Measurements from ENCODE around the gene RABGEF1. TPM values are rescaled to one million over a fixed set of nuclear protein-coding genes. Genes with fewer than 3 reads are reported as not detected.
"Not testable (repeated sequence)": the region's sequence is repeated elsewhere in the genome, so short reads cannot be mapped to it uniquely, and the experiment has no call there.

Gene RABGEF1
- polyA plus RNA-seq, 4 donors, result 9.7 to 22.3 (median 11.8) TPM

- peaks cover 0 to 18% (median 0%) of the 10 kb centered on the region in 3 donors for H3K36me3 ChIP-seq (ENCODE audit: control insufficient read depth in 3 of 3, insufficient read depth in 2 of 3, low read depth in 1 of 3, low read length in 3 of 3)
- H3K4me3 ChIP-seq (ENCODE audit: low read depth in 1 of 3, low read length in 3 of 3), result no peak overlapping the region
- H3K9me3 ChIP-seq (ENCODE audit: control insufficient read depth in 2 of 2, insufficient read depth in 1 of 2, low read depth in 1 of 2, low read length in 1 of 2), result no peaks in the 10 kb centered on the region
- FAIRE-seq (no peak), DNase-seq (no peak)
- WGBS, 3 donors, result 89 to 92% (median 92%) methylated on average over 2 of the region's 2 CpGs
- no peaks in the 10 kb centered on the region for H3K4me1 ChIP-seq (ENCODE audit: control insufficient read depth in 3 of 3, insufficient read depth in 2 of 3, low read depth in 1 of 3, low read length in 2 of 3)
- H3K27me3 ChIP-seq (ENCODE audit: control insufficient read depth in 3 of 3, insufficient read depth in 3 of 3, low read length in 3 of 3), result no peaks in the 10 kb centered on the region
- H3K27ac ChIP-seq (ENCODE audit: low read depth in 1 of 3, low read length in 2 of 3), result no peak overlapping the region
These were observed 6.9 kb downstream of the RABGEF1 start for GRCh38 chr7:66747385-66747784.

DNA sequence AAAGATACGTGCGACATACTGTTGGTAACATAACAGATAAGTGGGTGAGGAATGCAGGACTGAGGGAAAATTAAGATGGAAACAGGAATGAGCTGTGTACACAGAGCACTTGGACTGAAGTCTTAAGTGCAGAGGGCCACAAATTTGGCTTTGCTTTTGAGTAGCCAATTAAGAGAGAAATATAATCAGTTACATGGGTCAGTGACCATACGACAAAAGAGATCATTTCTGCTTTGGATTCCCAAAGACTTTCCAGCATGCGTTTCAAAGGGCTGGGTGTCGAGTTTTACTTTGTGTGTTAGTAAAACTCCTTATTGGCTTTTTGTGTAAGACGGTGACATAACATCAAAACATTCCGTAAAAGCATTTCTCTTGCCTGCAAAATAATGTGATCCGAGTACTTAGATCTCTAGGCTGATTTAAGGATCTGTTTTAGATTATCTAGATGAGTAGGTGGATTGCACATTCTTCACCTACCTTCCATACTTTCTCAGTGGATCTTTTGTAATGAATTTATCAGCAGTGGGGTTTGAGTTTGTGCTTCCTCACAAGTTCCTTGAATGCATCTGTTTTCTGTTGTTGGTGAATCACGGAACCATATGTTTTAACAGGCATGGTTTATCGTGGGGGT lies 7.5 kb downstream of the RABGEF1 start:
- FAIRE-seq, result no peak
- Histone ChIP-seq H3K27ac (ENCODE audit: low read depth in 1 of 3, low read length in 2 of 3) (no peak overlapping the region), H3K9me3 (ENCODE audit: control insufficient read depth in 2 of 2, insufficient read depth in 1 of 2, low read depth in 1 of 2, low read length in 1 of 2) (no peaks in the 10 kb centered on the region), H3K4me3 (ENCODE audit: low read depth in 1 of 3, low read length in 3 of 3) (no peak overlapping the region), H3K36me3 (ENCODE audit: control insufficient read depth in 3 of 3, insufficient read depth in 2 of 3, low read depth in 1 of 3, low read length in 3 of 3) (peaks cover 0 to 13% (median 0%) of the 10 kb centered on the region in 3 donors), H3K4me1 (ENCODE audit: control insufficient read depth in 3 of 3, insufficient read depth in 2 of 3, low read depth in 1 of 3, low read length in 2 of 3) (no peaks in the 10 kb centered on the region), H3K27me3 (ENCODE audit: control insufficient read depth in 3 of 3, insufficient read depth in 3 of 3, low read length in 3 of 3) (no peaks in the 10 kb centered on the region)
- WGBS, 3 donors, result 78 to 93% (median 90%) methylated on average over 10 of the region's 10 CpGs
- DNase-seq, result no peak

DNA sequence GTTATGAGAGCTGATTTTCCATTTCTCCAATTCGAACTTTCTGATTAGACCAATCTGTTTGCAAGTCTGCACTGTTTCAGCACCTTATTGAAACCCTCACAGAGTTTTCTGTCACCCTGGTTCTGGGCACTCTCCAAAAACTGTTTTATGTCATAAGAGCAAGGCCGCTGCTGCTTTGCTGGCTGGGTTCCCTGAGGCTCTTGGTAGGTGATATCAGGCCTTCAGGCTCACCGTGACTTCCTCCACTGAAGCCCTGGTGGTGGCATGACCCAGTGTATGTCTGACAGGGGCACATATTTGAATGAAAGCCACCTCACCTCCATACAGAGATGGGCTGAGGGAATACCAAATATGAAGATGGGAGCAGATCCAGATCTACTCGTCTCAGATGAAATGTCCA lies 8.3 kb downstream of the RABGEF1 start:
- no peaks in the 10 kb centered on the region for H3K27me3 ChIP-seq (ENCODE audit: control insufficient read depth in 3 of 3, insufficient read depth in 3 of 3, low read length in 3 of 3)
- no peak overlapping the region for H3K27ac ChIP-seq (ENCODE audit: low read depth in 1 of 3, low read length in 2 of 3)
- H3K36me3 ChIP-seq (ENCODE audit: control insufficient read depth in 3 of 3, insufficient read depth in 2 of 3, low read depth in 1 of 3, low read length in 3 of 3), result peaks cover 0 to 12% (median 0%) of the 10 kb centered on the region in 3 donors
- no peaks in the 10 kb centered on the region for H3K9me3 ChIP-seq (ENCODE audit: control insufficient read depth in 2 of 2, insufficient read depth in 1 of 2, low read depth in 1 of 2, low read length in 1 of 2)
- no peak for DNase-seq
- WGBS, 3 donors, result 65 to 80% (median 75%) methylated on average over 4 of the region's 4 CpGs
- H3K4me1 ChIP-seq (ENCODE audit: control insufficient read depth in 3 of 3, insufficient read depth in 2 of 3, low read depth in 1 of 3, low read length in 2 of 3), result no peaks in the 10 kb centered on the region
- no peak for FAIRE-seq
- H3K4me3 ChIP-seq (ENCODE audit: low read depth in 1 of 3, low read length in 3 of 3), result no peak overlapping the region

DNA sequence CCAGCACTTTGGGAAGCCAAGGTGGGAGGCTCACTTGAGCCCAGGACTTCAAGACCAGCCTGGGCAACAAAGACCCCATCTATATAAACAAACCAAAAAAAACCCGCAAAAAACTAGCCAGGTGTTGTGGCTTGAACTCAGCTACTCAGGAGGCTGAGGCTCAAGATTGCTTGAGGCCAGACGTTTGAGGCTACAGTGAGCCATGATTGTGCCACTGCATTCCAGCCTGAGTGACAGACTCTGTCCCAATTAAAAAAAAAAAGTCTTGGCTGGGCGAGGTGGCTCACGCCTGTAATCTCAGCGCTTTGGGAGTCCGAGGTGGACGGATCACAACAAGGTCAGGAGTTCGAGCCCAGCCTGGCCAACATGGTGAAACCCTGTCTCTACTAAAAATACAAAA lies 11.4 kb downstream of the RABGEF1 start:
- no peaks in the 10 kb centered on the region for H3K4me1 ChIP-seq (ENCODE audit: control insufficient read depth in 3 of 3, insufficient read depth in 2 of 3, low read depth in 1 of 3, low read length in 2 of 3)
- no peaks in the 10 kb centered on the region for H3K9me3 ChIP-seq (ENCODE audit: control insufficient read depth in 2 of 2, insufficient read depth in 1 of 2, low read depth in 1 of 2, low read length in 1 of 2)
- H3K27ac ChIP-seq (ENCODE audit: low read depth in 1 of 3, low read length in 2 of 3), result no peak overlapping the region
- no peaks in the 10 kb centered on the region for H3K27me3 ChIP-seq (ENCODE audit: control insufficient read depth in 3 of 3, insufficient read depth in 3 of 3, low read length in 3 of 3)
- 90 to 95% (median 94%) methylated on average over 8 of the region's 8 CpGs for WGBS, 3 donors
- H3K36me3 ChIP-seq (ENCODE audit: control insufficient read depth in 3 of 3, insufficient read depth in 2 of 3, low read depth in 1 of 3, low read length in 3 of 3), result peaks cover 0 to 6% (median 0%) of the 10 kb centered on the region in 3 donors
- DNase-seq, result no peak
- no peak for FAIRE-seq
- no peak overlapping the region for H3K4me3 ChIP-seq (ENCODE audit: low read depth in 1 of 3, low read length in 3 of 3)

GRCh38 chr7:66754541-66754940 lies 14.0 kb downstream of the RABGEF1 start:
- H3K4me1 ChIP-seq (ENCODE audit: control insufficient read depth in 3 of 3, insufficient read depth in 2 of 3, low read depth in 1 of 3, low read length in 2 of 3), result no peaks in the 10 kb centered on the region
- H3K4me3 ChIP-seq (ENCODE audit: low read depth in 1 of 3, low read length in 3 of 3), result no peak overlapping the region
- H3K9me3 ChIP-seq (ENCODE audit: control insufficient read depth in 2 of 2, insufficient read depth in 1 of 2, low read depth in 1 of 2, low read length in 1 of 2), result no peaks in the 10 kb centered on the region
- no peak overlapping the region for H3K27ac ChIP-seq (ENCODE audit: low read depth in 1 of 3, low read length in 2 of 3)
- no peaks in the 10 kb centered on the region for H3K27me3 ChIP-seq (ENCODE audit: control insufficient read depth in 3 of 3, insufficient read depth in 3 of 3, low read length in 3 of 3)
- peaks cover 0 to 3% (median 0%) of the 10 kb centered on the region in 3 donors for H3K36me3 ChIP-seq (ENCODE audit: control insufficient read depth in 3 of 3, insufficient read depth in 2 of 3, low read depth in 1 of 3, low read length in 3 of 3)
- DNase-seq (no peak), FAIRE-seq (no peak)
- 88 to 98% (median 89%) methylated on average over 4 of the region's 4 CpGs for WGBS, 3 donors

DNA sequence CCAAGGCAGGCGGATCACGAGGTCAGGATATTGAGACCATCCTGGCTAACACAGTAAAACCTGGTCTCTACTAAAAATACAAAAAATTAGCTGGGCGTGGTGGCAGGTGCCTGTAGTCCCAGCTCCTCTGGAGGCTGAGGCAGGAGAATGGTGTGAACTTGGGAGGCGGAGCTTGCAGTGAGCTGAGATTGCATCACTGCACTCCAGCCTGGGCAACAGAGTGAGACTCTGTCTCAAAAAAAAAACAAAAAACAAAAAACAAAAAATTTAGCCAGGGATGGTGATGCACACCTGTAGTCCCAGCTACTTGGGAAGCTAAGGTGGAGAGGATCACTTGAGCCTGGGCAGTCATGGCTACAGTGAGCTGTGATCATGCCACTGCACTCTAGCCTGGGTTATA lies 14.5 kb downstream of the RABGEF1 start:
- not testable (repeated sequence) for H3K27ac ChIP-seq (ENCODE audit: low read depth in 1 of 3, low read length in 2 of 3); FAIRE-seq; H3K4me1 ChIP-seq (ENCODE audit: control insufficient read depth in 3 of 3, insufficient read depth in 2 of 3, low read depth in 1 of 3, low read length in 2 of 3); H3K4me3 ChIP-seq (ENCODE audit: low read depth in 1 of 3, low read length in 3 of 3); DNase-seq; H3K36me3 ChIP-seq (ENCODE audit: control insufficient read depth in 3 of 3, insufficient read depth in 2 of 3, low read depth in 1 of 3, low read length in 3 of 3); H3K27me3 ChIP-seq (ENCODE audit: control insufficient read depth in 3 of 3, insufficient read depth in 3 of 3, low read length in 3 of 3); H3K9me3 ChIP-seq (ENCODE audit: control insufficient read depth in 2 of 2, insufficient read depth in 1 of 2, low read depth in 1 of 2, low read length in 1 of 2)
- 95 to 96% (median 95%) methylated on average over 4 of the region's 4 CpGs for WGBS, 3 donors

DNA sequence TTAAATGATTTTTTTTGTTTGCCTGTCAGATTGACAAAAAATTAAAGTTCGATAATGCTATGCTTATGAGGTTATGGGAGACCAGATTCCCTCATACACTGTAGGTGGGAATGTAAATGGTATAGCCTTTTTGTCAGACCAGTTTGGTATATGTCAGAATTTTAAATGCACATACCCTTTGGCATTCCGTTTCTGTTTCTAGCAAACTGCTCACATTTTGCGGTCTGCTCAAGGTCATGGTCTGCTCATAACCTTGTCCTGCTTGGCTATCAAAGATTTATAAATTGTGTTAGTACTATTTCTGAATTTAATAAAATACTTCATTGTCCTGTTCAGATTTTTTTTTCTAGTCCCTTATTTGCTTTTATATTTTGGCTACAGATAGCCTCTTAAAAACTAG lies 15.7 kb downstream of the RABGEF1 start:
- not testable (repeated sequence) for FAIRE-seq; H3K4me3 ChIP-seq (ENCODE audit: low read depth in 1 of 3, low read length in 3 of 3); H3K4me1 ChIP-seq (ENCODE audit: control insufficient read depth in 3 of 3, insufficient read depth in 2 of 3, low read depth in 1 of 3, low read length in 2 of 3); H3K27ac ChIP-seq (ENCODE audit: low read depth in 1 of 3, low read length in 2 of 3); H3K27me3 ChIP-seq (ENCODE audit: control insufficient read depth in 3 of 3, insufficient read depth in 3 of 3, low read length in 3 of 3); DNase-seq; H3K36me3 ChIP-seq (ENCODE audit: control insufficient read depth in 3 of 3, insufficient read depth in 2 of 3, low read depth in 1 of 3, low read length in 3 of 3); H3K9me3 ChIP-seq (ENCODE audit: control insufficient read depth in 2 of 2, insufficient read depth in 1 of 2, low read depth in 1 of 2, low read length in 1 of 2)
- 82 to 96% (median 83%) methylated on average over 2 of the region's 3 CpGs for WGBS, 3 donors

DNA sequence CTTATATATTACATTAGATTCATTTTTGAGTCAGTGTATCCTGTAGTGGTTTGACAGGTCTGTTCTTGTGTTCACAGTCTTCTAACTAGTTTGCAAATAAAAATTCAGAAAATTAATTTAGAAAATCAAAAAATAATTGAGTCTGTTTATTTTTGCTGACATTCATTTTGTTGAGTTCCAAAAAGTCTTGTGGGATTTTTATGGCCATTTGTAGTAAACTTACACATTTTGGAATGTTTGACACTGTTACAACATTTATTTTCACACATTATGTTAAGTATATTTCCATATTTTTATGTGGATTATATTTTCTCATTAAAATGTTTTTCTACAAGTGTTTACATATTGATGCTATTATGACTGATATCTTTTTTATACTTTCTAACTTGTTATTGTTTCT lies 16.4 kb downstream of the RABGEF1 start:
- no peaks in the 10 kb centered on the region for H3K27me3 ChIP-seq (ENCODE audit: control insufficient read depth in 3 of 3, insufficient read depth in 3 of 3, low read length in 3 of 3)
- FAIRE-seq, result no peak
- no peaks in the 10 kb centered on the region for H3K4me1 ChIP-seq (ENCODE audit: control insufficient read depth in 3 of 3, insufficient read depth in 2 of 3, low read depth in 1 of 3, low read length in 2 of 3)
- H3K4me3 ChIP-seq (ENCODE audit: low read depth in 1 of 3, low read length in 3 of 3), result no peak overlapping the region
- H3K27ac ChIP-seq (ENCODE audit: low read depth in 1 of 3, low read length in 2 of 3), result no peak overlapping the region
- DNase-seq, result no peak
- H3K9me3 ChIP-seq (ENCODE audit: control insufficient read depth in 2 of 2, insufficient read depth in 1 of 2, low read depth in 1 of 2, low read length in 1 of 2), result no peaks in the 10 kb centered on the region
- H3K36me3 ChIP-seq (ENCODE audit: control insufficient read depth in 3 of 3, insufficient read depth in 2 of 3, low read depth in 1 of 3, low read length in 3 of 3), result peaks cover 2 to 7% (median 2%) of the 10 kb centered on the region in 3 donors

GRCh38 chr7:66757939-66758338 lies 17.4 kb downstream of the RABGEF1 start:
- WGBS, 3 donors, result 81 to 89% (median 81%) methylated on average over 6 of the region's 6 CpGs
- no peak overlapping the region for H3K27ac ChIP-seq (ENCODE audit: low read depth in 1 of 3, low read length in 2 of 3)
- peaks cover 2 to 9% (median 2%) of the 10 kb centered on the region in 3 donors for H3K36me3 ChIP-seq (ENCODE audit: control insufficient read depth in 3 of 3, insufficient read depth in 2 of 3, low read depth in 1 of 3, low read length in 3 of 3)
- H3K27me3 ChIP-seq (ENCODE audit: control insufficient read depth in 3 of 3, insufficient read depth in 3 of 3, low read length in 3 of 3), result no peaks in the 10 kb centered on the region
- H3K4me3 ChIP-seq (ENCODE audit: low read depth in 1 of 3, low read length in 3 of 3), result no peak overlapping the region
- DNase-seq, result no peak
- H3K4me1 ChIP-seq (ENCODE audit: control insufficient read depth in 3 of 3, insufficient read depth in 2 of 3, low read depth in 1 of 3, low read length in 2 of 3), result no peaks in the 10 kb centered on the region
- no peak for FAIRE-seq
- no peaks in the 10 kb centered on the region for H3K9me3 ChIP-seq (ENCODE audit: control insufficient read depth in 2 of 2, insufficient read depth in 1 of 2, low read depth in 1 of 2, low read length in 1 of 2)
